GM21526 (cell line): ENCODE results near the gene LARGE1.
"Not testable (repeated sequence)": the region's sequence is repeated elsewhere in the genome, so short reads cannot be mapped to it uniquely, and the experiment has no call there.

Source experiments
- ATAC-seq: cut with Tn5 transposase; IDR thresholded peaks from one replicate; pipeline ENCODE4 v1.9.1; 2021; ENCODE audit warnings: moderate library complexity; ENCODE audit not compliant: unreplicated experiment, low FRiP score

LARGE1 gene

DNA sequence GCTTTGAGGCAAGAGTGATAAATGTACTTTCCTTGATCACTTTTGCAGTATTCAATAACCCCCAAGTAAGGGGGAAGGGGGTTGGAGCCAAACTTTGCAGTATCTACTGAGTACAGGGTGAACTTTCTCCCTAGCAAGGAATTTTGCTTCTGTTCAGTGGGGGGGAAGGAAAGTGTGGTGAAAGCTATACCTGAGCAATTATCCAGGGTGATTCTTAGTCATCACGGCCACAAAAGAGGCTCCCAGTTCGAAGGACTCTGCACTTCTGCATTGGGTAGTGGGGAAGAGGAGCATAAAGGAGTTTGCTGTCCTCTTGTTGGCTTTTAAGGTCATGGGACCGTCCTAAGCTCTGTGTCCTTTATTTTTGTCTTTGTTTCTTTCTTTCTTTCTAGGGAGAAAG lies 515.6 kb downstream of the LARGE1 start:
- no peak for ATAC-seq

GRCh38 chr22:33402325-33402724 lies 518.0 kb downstream of the LARGE1 start:
- no peak for ATAC-seq

- no peak for ATAC-seq
Measured at GRCh38 chr22:33401291-33401690, 519.0 kb downstream of the LARGE1 start.

DNA sequence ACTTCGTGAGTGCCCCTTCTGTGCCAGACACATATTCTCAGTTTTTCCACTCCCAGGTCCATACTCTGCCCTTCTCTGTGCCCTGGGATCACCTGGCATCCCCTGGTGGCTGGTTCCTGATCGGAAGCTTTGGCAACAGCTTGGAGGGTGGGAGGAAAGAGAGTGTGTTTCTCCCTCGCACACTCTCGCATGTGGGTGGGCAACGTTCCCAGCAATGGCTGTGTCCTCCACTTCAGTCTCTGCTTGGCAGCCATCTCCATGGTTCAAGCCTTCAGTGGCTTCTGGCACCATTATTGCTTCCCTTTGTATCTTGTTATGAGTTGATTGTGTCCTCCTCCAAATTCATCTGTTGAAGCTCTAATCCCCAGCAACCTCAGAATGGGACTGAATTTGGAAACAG lies 519.4 kb downstream of the LARGE1 start:
- no peak for ATAC-seq

GRCh38 chr22:33400061-33400840 lies 520.0 kb downstream of the LARGE1 start:
- no peak for ATAC-seq

GRCh38 chr22:33397381-33397907 lies 522.8 kb downstream of the LARGE1 start:
- no peak for ATAC-seq

DNA sequence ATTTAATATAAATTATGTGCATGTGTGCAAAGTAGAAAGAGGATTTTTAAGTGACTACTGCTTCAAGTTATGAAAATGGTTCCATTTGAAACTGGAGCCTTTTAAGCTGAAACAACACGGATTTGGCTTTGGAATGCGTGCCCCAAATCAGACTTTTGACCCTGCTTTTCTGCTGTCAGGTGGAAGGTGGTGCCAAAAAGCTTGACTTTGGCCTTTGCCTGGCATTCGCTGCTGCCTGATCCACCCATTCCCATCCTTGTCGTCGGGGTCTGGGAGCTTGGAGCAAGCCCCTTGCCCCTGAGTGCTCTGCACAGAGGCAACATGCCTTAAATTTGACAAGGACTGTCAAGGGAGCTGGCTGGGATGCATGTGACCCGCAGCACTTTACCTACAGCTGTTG lies 526.8 kb downstream of the LARGE1 start:
- no peak for ATAC-seq

GRCh38 chr22:33391298-33391697 lies 529.0 kb downstream of the LARGE1 start:
- no peak for ATAC-seq

DNA sequence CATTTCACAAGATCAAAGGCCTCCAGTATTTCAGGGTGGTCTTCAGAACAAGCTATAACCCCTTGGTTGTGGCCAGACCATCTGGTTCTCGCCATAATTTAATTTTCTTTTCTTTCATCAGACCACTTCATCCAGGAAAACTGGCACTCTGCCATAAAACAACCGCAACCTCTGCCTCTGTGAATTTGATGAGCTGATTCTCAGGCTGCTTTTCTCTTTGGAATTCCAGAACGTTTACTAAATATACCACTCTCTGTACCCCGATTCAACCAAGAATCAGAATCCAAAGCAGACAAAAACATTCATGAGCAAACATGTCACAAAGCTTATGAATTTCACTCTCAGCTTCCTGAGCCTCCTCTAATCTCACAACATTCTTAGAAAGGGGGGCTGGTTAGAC lies 530.3 kb downstream of the LARGE1 start:
- ATAC-seq = no peak

DNA sequence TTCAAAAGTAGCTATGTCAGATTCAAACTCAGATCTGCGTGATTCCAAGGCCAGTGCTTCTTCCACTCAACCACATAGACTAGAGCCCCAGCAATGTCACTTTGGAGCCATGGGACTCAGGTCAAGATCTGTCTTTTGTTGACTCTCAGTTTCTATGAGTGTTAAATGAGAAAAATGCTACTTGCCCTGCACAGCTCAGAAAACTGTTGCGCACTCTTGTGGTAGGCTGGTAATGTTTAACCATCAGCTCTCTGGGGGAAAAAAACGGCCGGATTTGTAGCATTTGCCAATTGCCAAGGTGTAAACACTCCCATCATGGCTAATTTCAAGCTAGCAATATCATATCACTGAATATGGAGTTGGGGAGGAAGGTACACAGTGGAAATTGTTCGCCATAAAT lies 534.0 kb downstream of the LARGE1 start:
- ATAC-seq = no peak

- no peak for ATAC-seq
Measured at GRCh38 chr22:33385611-33386010, 534.7 kb downstream of the LARGE1 start.

GRCh38 chr22:33382436-33382835 lies 537.8 kb downstream of the LARGE1 start:
- ATAC-seq = no peak

GRCh38 chr22:33381531-33382406 lies 538.5 kb downstream of the LARGE1 start:
- ATAC-seq = no peak

DNA sequence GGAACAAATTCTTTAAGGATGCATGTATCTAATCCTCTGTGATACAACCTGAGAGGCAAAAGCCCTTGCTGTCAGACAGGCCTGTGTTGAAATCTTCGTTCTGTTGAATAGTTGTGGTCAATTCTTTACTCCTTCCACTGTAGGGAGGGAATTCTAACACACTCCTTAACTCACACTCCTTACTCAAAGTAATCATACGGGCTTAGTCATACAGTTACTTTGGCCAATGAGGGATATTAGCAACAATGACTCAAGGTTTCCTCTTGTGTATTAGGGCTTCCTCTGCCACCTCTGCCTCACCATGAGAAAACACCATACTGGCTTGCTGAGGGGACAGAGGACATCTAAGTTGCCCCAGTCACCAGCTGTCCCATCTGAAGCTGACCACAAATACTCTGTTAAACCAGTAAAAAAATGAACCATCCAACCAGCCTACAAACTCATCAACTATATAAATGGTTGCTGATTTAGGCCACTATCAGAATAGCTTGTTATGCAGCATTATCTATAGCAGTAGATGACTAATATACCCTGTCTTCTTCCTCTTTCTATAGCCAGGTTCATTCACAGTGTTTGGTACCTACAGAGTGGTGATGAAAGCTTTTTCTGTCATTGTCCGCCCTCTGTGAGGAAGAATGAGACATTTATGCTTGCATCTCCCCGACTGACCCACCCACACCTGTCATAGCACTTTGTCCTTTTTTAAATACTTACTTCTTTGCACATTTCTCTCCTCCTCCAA lies 539.3 kb downstream of the LARGE1 start:
- ATAC-seq = no peak

- no peak for ATAC-seq
Measured at GRCh38 chr22:33379836-33380235, 540.4 kb downstream of the LARGE1 start.

GRCh38 chr22:33372875-33373274 lies 547.4 kb downstream of the LARGE1 start:
- no peak for ATAC-seq

- not testable (repeated sequence) for ATAC-seq
Measured at GRCh38 chr22:33363256-33363655, 557.0 kb downstream of the LARGE1 start.

DNA sequence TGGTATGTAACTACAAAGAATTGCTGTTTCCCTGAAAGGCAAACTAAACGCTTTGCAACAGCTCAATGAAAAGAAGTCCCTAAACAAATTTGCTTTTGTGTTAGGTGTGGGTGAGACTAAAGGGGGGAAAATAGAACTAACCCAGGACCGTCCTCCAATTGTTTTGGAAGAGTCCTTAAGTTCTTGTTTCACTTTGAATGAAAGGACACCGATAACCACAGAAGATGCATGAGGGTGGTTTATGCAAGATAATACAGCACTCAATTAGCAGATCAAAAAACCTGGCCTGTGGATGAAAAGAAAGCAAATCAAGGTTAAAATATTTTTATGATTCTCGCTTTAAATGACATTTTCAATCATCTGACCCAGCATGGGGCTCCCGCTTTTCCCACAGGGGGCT lies 557.6 kb downstream of the LARGE1 start:
- ATAC-seq = no peak

GRCh38 chr22:33361581-33361980 lies 558.7 kb downstream of the LARGE1 start:
- no peak for ATAC-seq

- no peak for ATAC-seq
Measured at GRCh38 chr22:33357981-33358399, 562.3 kb downstream of the LARGE1 start.

GRCh38 chr22:33354928-33355327 lies 565.3 kb downstream of the LARGE1 start:
- ATAC-seq = no peak
